ENCODE results near the gene TELO2. TPM values are rescaled to one million over a fixed set of nuclear protein-coding genes. Genes with fewer than 3 reads are reported as not detected.

The TELO2 gene
- total and polyA plus RNA-seq, 4 donors = 12.9 to 19.3 (median 16.2) TPM

GRCh38 chr16:1532081-1532760 lies 39.1 kb downstream of the TELO2 start:
- H3K4me1 ChIP-seq (ENCODE audit: control insufficient read depth in 4 of 4, insufficient read depth in 4 of 4, low read length in 3 of 4) = peaks cover 0 to 15% (median 0%) of the 10 kb centered on the region in 4 donors
- H3K9me3 ChIP-seq (ENCODE audit: control insufficient read depth in 4 of 4, low read length in 3 of 4) = no peaks in the 10 kb centered on the region
- H3K9ac ChIP-seq (ENCODE audit: low read depth in 1 of 2, low read length in 2 of 2) = no peak overlapping the region

GRCh38 chr16:1532771-1533170 lies 39.6 kb downstream of the TELO2 start:
- TF ChIP-seq YY1 (IDR thresholded peaks at IDR 0.05) (no peak), HNF4A (conservative IDR thresholded peaks at IDR 0.05) (no peak), MAX (IDR thresholded peaks at IDR 0.05) (no peak), RXRA (IDR thresholded peaks at IDR 0.05) (no peak)
- peak overlapping the region; percentile 69 to 77 for H3K27ac ChIP-seq (ENCODE audit: low read depth in 1 of 2, low read length in 2 of 2)
- H3K27me3 ChIP-seq (ENCODE audit: control insufficient read depth in 4 of 4, insufficient read depth in 4 of 4, low read length in 3 of 4) = no peaks in the 10 kb centered on the region
- no peaks in the 10 kb centered on the region for H3K9me3 ChIP-seq (ENCODE audit: control insufficient read depth in 4 of 4, low read length in 3 of 4)
- H3K36me3 ChIP-seq (ENCODE audit: control insufficient read depth in 4 of 4, insufficient read depth in 3 of 4, low read depth in 1 of 4, low read length in 3 of 4) = no peaks in the 10 kb centered on the region
- 78% methylated on average over 10 of the region's 10 CpGs for WGBS
- no peak for DNase-seq (ENCODE audit: low spot score)
- no peak overlapping the region for H3K4me3 ChIP-seq (ENCODE audit: low read depth in 1 of 3, low read length in 3 of 3)
- H3K9ac ChIP-seq (ENCODE audit: low read depth in 1 of 2, low read length in 2 of 2) = no peak overlapping the region
- peaks cover 0 to 15% (median 0%) of the 10 kb centered on the region in 4 donors for H3K4me1 ChIP-seq (ENCODE audit: control insufficient read depth in 4 of 4, insufficient read depth in 4 of 4, low read length in 3 of 4)

More at GRCh38 chr16:1532081-1532760, 39.1 kb downstream of the TELO2 start:
- Histone ChIP-seq H3K36me3 (ENCODE audit: control insufficient read depth in 4 of 4, insufficient read depth in 3 of 4, low read depth in 1 of 4, low read length in 3 of 4) (no peaks in the 10 kb centered on the region), H3K4me3 (ENCODE audit: low read depth in 1 of 3, low read length in 3 of 3) (no peak overlapping the region), H3K27me3 (ENCODE audit: control insufficient read depth in 4 of 4, insufficient read depth in 4 of 4, low read length in 3 of 4) (no peaks in the 10 kb centered on the region), H3K27ac (ENCODE audit: low read depth in 1 of 2, low read length in 2 of 2) (peak overlapping the region; percentile 69 to 77)
- TF ChIP-seq SP1 (IDR thresholded peaks at IDR 0.05) (peak; percentile 73), MAX (IDR thresholded peaks at IDR 0.05) (no peak), NR2F2 (IDR thresholded peaks at IDR 0.05) (peak; percentile 20), JUND (IDR thresholded peaks at IDR 0.05) (no peak), RXRA (IDR thresholded peaks at IDR 0.05) (peak; percentile 12 to 41)
- WGBS = 73% methylated on average over 28 of the region's 28 CpGs
- no peak for DNase-seq (ENCODE audit: low spot score)

- no peaks in the 10 kb centered on the region for H3K27me3 ChIP-seq (ENCODE audit: control insufficient read depth in 4 of 4, insufficient read depth in 4 of 4, low read length in 3 of 4)
- TF ChIP-seq YY1 (IDR thresholded peaks at IDR 0.05) (peak; percentile 13), FOXA2 (IDR thresholded peaks at IDR 0.05) (no peak), RAD21 (IDR thresholded peaks at IDR 0.05) (peak in 1 of 2 donors; percentile 28), ZBTB33 (IDR thresholded peaks at IDR 0.05) (no peak), GABPA (IDR thresholded peaks at IDR 0.05 in 1 of 2, conservative IDR thresholded peaks at IDR 0.05 in 1 of 2) (no peak), TAF1 (conservative IDR thresholded peaks at IDR 0.05) (peak; percentile 69), NR2F2 (IDR thresholded peaks at IDR 0.05) (peak; percentile 59), REST (IDR thresholded peaks at IDR 0.05) (no peak), SP1 (IDR thresholded peaks at IDR 0.05) (peak; percentile 34), JUND (IDR thresholded peaks at IDR 0.05) (no peak), RXRA (IDR thresholded peaks at IDR 0.05) (no peak), FOXA1 (IDR thresholded peaks at IDR 0.05) (no peak), EGR1 (IDR thresholded peaks at IDR 0.05; ENCODE audit: low read depth in 2 of 2) (no peak), HNF4A (conservative IDR thresholded peaks at IDR 0.05) (no peak)
- H3K9ac ChIP-seq (ENCODE audit: low read depth in 1 of 2, low read length in 2 of 2) = no peak within 1 kb of the TSS
- H3K27ac ChIP-seq (ENCODE audit: low read depth in 1 of 2, low read length in 2 of 2) = peak within 1 kb of the TSS; percentile 69 to 80
- DNase-seq (ENCODE audit: low spot score) = no peak
- WGBS = 66% methylated on average over 27 of the region's 27 CpGs
- H3K4me1 ChIP-seq (ENCODE audit: control insufficient read depth in 4 of 4, insufficient read depth in 4 of 4, low read length in 3 of 4) = peaks cover 0 to 14% (median 2%) of the 10 kb centered on the region in 4 donors
- H3K36me3 ChIP-seq (ENCODE audit: control insufficient read depth in 4 of 4, insufficient read depth in 3 of 4, low read depth in 1 of 4, low read length in 3 of 4) = no peaks in the 10 kb centered on the region
- peak within 1 kb of the TSS in 2 of 3 donors; percentile 54 for H3K4me3 ChIP-seq (ENCODE audit: low read depth in 1 of 3, low read length in 3 of 3)
- H3K9me3 ChIP-seq (ENCODE audit: control insufficient read depth in 4 of 4, low read length in 3 of 4) = no peaks in the 10 kb centered on the region
These were observed 40.3 kb downstream of the TELO2 start, which contains the start of gene TMEM204 for GRCh38 chr16:1533443-1533951. TSS of gene TMEM204 (plus strand) at chr16:1533666. CDS start at chr16:1534276, 610 bp downstream.
